Spleen (tissue), 11 donors: ENCODE data around the gene GARNL3. TPM values are rescaled to one million over a fixed set of nuclear protein-coding genes. Genes with fewer than 3 reads are reported as not detected.

ENCODE experiments used
- DNase-seq: peaks from one replicate; pipeline ENCODE4 v3.0.0-alpha.2; 2020
- H3K27ac ChIP-seq, 8 donors: fragments of 200-600 bp; sonication (generic) in 7 of 8; 1 replicate in 4 of 8; 2 replicates in 4 of 8; pipeline versions ENCODE4 v1.5.0 to v1.8.0; 2016 to 2021; ENCODE audit warnings: inconsistent platforms in 4 of 8, mild to moderate bottlenecking in 4 of 8, moderate library complexity in 1 of 8
- H3K27me3 ChIP-seq, 7 donors: fragments of 200-600 bp; sonication (generic) in 6 of 7; replicated peaks in 1 of 7; 1 replicate in 4 of 7; 2 replicates in 3 of 7; pipeline versions ENCODE4 v1.5.0 to v1.8.0; 2016 to 2021; ENCODE audit warnings: inconsistent platforms in 3 of 7, mild to moderate bottlenecking in 1 of 7
- H3K36me3 ChIP-seq, 6 donors: fragments of 200-600 bp; sonication (generic) in 5 of 6; 1 replicate in 4 of 6; 2 replicates in 2 of 6; pipeline versions ENCODE4 v1.5.0 to v1.8.0; 2016 to 2021; ENCODE audit warnings: inconsistent platforms in 2 of 6
- H3K4me1 ChIP-seq, 6 donors: fragments of 200-600 bp; sonication (generic) in 5 of 6; 1 replicate in 3 of 6; 2 replicates in 3 of 6; pipeline versions ENCODE4 v1.5.0 to v1.8.0; 2016 to 2021; ENCODE audit warnings: inconsistent platforms in 3 of 6
- H3K4me3 ChIP-seq, 8 donors: fragments of 200-600 bp; sonication (generic) in 7 of 8; 1 replicate in 4 of 8; 2 replicates in 4 of 8; pipeline versions ENCODE4 v1.5.0 to v1.8.0; 2016 to 2021; ENCODE audit warnings: inconsistent platforms in 4 of 8, mild to moderate bottlenecking in 4 of 8, moderate library complexity in 2 of 8
- H3K9me3 ChIP-seq, 8 donors: fragments of 200-600 bp; sonication (generic) in 7 of 8; 1 replicate in 4 of 8; 2 replicates in 4 of 8; pipeline versions ENCODE4 v1.5.0 to v1.8.0; 2016 to 2021; ENCODE audit warnings: inconsistent platforms in 4 of 8
- CTCF ChIP-seq, 11 experiments: fragments of 200-600 bp in 7 of 11; fragments of 450-650 bp in 4 of 11; sonication (generic) in 4 of 11; IDR thresholded peaks in 8 of 11; conservative IDR thresholded peaks in 3 of 11; 1 replicate in 7 of 11; 2 replicates in 4 of 11; pipeline versions ENCODE4 v1.4.0 to v1.8.0; 2016 to 2021; ENCODE audit warnings: antibody characterized with exemption in 11 of 11, inconsistent platforms in 4 of 11, mild to moderate bottlenecking in 1 of 11
- POLR2A ChIP-seq, 3 donors: fragments of 450-650 bp; IDR thresholded peaks; one replicate each; pipeline ENCODE4 v1.5.1; 2017; ENCODE audit warnings: antibody characterized with exemption in 3 of 3, mild to moderate bottlenecking in 1 of 3
- POLR2AphosphoS5 ChIP-seq, 3 donors: sonication (generic); formaldehyde crosslinking; IDR thresholded peaks; one replicate each; pipeline ENCODE4 v1.5.1; 2017; ENCODE audit warnings: antibody characterized with exemption in 3 of 3
- WGBS, 5 donors: extraction: QIAGEN DNeasy Blood & Tissue Kit in 3 of 5; methylation state at CpG; one replicate each; pipeline versions ENCODE4 v1.1.5 to v1.1.7; 2013 to 2018; 5-methylcytosine and 5-hydroxymethylcytosine counted together
- intact Hi-C: fragments of 100-400 bp; cut with DNase I; formaldehyde crosslinking; loops from one replicate; pipeline ENCODE4 v1.15.0; 2023; ENCODE audit warnings: low total_unique reads
- polyA plus RNA-seq, 3 donors: library from polyadenylated mRNA; stranded (reverse); fragments of 200-250 nt; gene quantifications; one replicate each; pipeline ENCODE4 v1.2.1, GENCODE V29; 2013
- total RNA-seq, 7 donors: library from RNA; depleted of rRNA in 3 of 7; stranded (reverse); fragments of >200 nt in 3 of 7; fragmentation: NEBNext Ultra II Directional in 4 of 7; extraction: Animal tissue kit (Norgen Biotek cat#: 25700) in 4 of 7; gene quantifications; one replicate each; pipeline versions ENCODE4 v1.1.0 to v1.2.1, GENCODE V29; 2016 to 2021
- donor health status: healthy with polysubstance abuse.
- donor health status: DM: no; HTN: no; CAD: no; lungs with moderate emphysema.
- donor health status: DM: no; HTN: no; CAD: no.
- donor health status: Bipolar disorder and iron deficiency.
- donor health status: healthy.
- donor health status: DM: no; HTN: no; CAD: no.
- donor health status: DM: yes; HTN: yes; CAD: no.

Gene GARNL3
- total and polyA plus RNA-seq, 10 donors: 2.1 to 14.7 (median 10.0) TPM

GRCh38 chr9:127349483-127350113 is 85.0 kb downstream of the GARNL3 start:
- Histone ChIP-seq H3K4me3 (no peak overlapping the region), H3K27ac (no peak overlapping the region), H3K9me3 (no peaks in the 10 kb centered on the region), H3K27me3 (no peaks in the 10 kb centered on the region), H3K4me1 (no peaks in the 10 kb centered on the region), H3K36me3 (no peaks in the 10 kb centered on the region)
- TF ChIP-seq POLR2AphosphoS5 (IDR thresholded peaks at IDR 0.05) (no peak), CTCF (IDR thresholded peaks at IDR 0.05 in 8 of 11, conservative IDR thresholded peaks at IDR 0.05 in 3 of 11) (no peak), POLR2A (IDR thresholded peaks at IDR 0.05) (no peak)
- 93 to 96% (median 96%) methylated on average over 12 of the region's 12 CpGs for WGBS, 5 donors
- intact Hi-C loops: no loop called here
- DNase-seq: no peak

- intact Hi-C loops: no loop called here
- no peak for TF ChIP-seq POLR2AphosphoS5 (IDR thresholded peaks at IDR 0.05)
- no peak for TF ChIP-seq CTCF (IDR thresholded peaks at IDR 0.05 in 8 of 11, conservative IDR thresholded peaks at IDR 0.05 in 3 of 11)
- TF ChIP-seq POLR2A (IDR thresholded peaks at IDR 0.05): no peak
- no peak overlapping the region for H3K4me3 ChIP-seq
- DNase-seq: no peak
- H3K27me3 ChIP-seq: no peaks in the 10 kb centered on the region
- H3K4me1 ChIP-seq: no peaks in the 10 kb centered on the region
- 84 to 87% (median 84%) methylated on average over 4 of the region's 4 CpGs for WGBS, 5 donors
- H3K9me3 ChIP-seq: no peaks in the 10 kb centered on the region
- H3K27ac ChIP-seq: no peak overlapping the region
- peaks cover 0 to 8% (median 0%) of the 10 kb centered on the region in 6 donors for H3K36me3 ChIP-seq
These were observed 86.9 kb downstream of the GARNL3 start for GRCh38 chr9:127351182-127352166.

- DNase-seq: no peak
- Histone ChIP-seq H3K4me1 (no peaks in the 10 kb centered on the region), H3K36me3 (peaks cover 0 to 24% (median 0%) of the 10 kb centered on the region in 6 donors), H3K9me3 (no peaks in the 10 kb centered on the region), H3K27me3 (no peaks in the 10 kb centered on the region), H3K4me3 (no peak overlapping the region), H3K27ac (no peak overlapping the region)
- 20 to 51% (median 28%) methylated on average over 3 to 5 of the region's 5 CpGs for WGBS, 5 donors
- intact Hi-C loops: no loop called here
- TF ChIP-seq POLR2AphosphoS5 (IDR thresholded peaks at IDR 0.05) (no peak), POLR2A (IDR thresholded peaks at IDR 0.05) (no peak), CTCF (IDR thresholded peaks at IDR 0.05 in 8 of 11, conservative IDR thresholded peaks at IDR 0.05 in 3 of 11) (no peak)
These were observed 89.3 kb downstream of the GARNL3 start for GRCh38 chr9:127353882-127354281.

- WGBS, 5 donors: 75 to 95% (median 86%) methylated on average over 4 of the region's 4 CpGs
- no peak overlapping the region for H3K4me3 ChIP-seq
- TF ChIP-seq POLR2A (IDR thresholded peaks at IDR 0.05) (no peak), CTCF (IDR thresholded peaks at IDR 0.05 in 8 of 11, conservative IDR thresholded peaks at IDR 0.05 in 3 of 11) (no peak), POLR2AphosphoS5 (IDR thresholded peaks at IDR 0.05) (no peak)
- H3K27me3 ChIP-seq: no peaks in the 10 kb centered on the region
- peaks cover 0 to 10% (median 2%) of the 10 kb centered on the region in 6 donors for H3K4me1 ChIP-seq
- H3K9me3 ChIP-seq: no peaks in the 10 kb centered on the region
- DNase-seq: no peak
- H3K36me3 ChIP-seq: peaks cover 0 to 24% (median 0%) of the 10 kb centered on the region in 6 donors
- H3K27ac ChIP-seq: no peak overlapping the region
- intact Hi-C loops: no loop called here
These were observed 92.3 kb downstream of the GARNL3 start for GRCh38 chr9:127356906-127357305.
